GM03348 (cell line): Measurements from ENCODE around the gene CDH20.

ENCODE experiments used
- DNase-seq: peaks from one replicate; pipeline ENCODE4 v3.0.0; 2012; ENCODE audit warnings: low spot score

The CDH20 gene

DNA sequence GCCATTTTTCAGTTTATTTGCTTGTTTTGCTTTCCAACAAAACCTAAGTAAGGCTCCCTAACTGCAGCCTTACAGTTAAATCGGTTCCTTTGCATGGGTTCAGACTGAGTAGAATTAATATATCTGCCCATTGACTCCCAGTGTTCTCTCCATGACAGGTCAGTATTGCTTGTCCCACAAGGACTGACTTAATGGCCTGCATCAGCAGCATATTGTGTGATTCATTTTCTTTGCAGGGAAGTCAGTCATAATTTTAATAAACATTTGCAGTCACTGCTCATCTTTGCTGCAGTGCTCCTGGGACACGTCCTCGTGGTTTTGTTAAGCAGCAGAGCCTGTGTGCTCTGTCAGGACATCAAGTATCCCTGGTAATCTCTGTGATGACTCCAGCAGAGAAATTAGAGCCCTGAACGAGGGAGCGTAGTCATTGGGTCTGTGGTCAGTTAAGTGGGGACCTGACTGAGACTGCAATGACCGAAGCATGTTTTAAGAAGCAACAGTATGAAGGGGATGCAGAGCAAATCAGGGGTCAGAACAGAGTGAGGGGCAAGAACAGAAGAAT lies 93.3 kb downstream of the CDH20 start:
- no peak for DNase-seq

DNA sequence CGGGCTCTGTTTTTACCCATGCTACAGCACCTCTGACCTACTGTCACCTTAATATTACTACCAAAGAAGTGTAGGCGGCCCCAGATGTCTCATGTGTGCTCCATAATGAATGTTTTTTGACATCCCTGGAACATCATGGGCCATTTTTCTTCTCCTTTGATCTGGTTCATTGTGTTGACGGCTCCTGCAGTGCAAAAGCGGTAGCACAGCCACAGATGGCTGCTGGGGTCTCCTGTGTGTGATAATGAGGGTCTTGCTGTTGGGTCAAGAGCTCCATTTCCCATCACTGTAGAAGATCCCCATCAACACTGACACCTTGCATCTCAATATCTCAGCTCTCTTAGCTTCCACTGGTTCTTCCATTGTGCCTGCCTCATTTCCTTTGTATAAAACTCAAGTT lies 95.0 kb downstream of the CDH20 start:
- no peak for DNase-seq

DNA sequence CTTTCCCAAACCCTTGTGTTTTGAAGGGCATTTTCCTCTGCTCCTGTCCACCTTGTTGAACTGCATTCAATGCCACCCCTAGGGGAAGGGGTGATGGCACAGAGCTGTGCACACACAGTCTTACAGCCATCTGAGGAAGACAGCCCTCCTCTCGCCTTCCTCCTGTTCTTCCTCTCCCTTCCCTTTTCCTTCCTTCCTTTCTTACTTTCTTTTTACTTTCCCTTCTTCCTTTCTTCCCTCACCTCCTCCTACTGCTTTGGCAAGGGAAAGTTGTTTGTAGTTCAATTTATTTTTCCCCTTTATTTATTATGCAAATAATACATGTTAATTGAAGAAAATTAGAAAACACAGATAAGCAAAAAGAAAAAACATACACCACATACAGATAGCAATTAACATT lies 99.4 kb downstream of the CDH20 start:
- no peak for DNase-seq

DNA sequence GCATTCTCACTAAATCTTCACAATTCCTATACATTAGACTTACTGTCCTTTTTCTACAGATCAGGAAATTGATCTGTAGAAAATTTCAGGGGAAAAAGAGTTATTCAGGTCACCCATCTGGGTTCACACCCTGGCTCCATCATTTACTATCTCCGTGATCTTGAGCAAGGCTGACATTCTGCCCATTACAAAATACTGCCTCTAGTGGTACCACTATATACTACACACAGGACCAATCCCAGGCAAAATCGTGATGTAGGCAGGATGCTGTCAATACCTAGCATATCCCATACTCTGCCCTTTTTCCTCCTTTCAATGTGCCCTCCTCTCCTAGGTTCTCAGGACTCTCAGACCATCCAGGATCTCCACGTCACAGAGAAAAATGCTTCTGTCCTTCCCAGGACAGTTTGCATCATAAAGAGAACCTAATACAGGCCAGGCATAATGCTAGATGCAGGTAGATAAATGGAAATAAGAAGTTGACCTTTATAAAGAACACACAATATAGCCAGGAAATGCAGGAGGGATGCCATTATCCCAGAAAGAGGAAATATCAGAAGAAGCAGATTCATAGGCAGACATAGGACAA lies 101.9 kb downstream of the CDH20 start:
- peak; percentile 8 for DNase-seq

DNA sequence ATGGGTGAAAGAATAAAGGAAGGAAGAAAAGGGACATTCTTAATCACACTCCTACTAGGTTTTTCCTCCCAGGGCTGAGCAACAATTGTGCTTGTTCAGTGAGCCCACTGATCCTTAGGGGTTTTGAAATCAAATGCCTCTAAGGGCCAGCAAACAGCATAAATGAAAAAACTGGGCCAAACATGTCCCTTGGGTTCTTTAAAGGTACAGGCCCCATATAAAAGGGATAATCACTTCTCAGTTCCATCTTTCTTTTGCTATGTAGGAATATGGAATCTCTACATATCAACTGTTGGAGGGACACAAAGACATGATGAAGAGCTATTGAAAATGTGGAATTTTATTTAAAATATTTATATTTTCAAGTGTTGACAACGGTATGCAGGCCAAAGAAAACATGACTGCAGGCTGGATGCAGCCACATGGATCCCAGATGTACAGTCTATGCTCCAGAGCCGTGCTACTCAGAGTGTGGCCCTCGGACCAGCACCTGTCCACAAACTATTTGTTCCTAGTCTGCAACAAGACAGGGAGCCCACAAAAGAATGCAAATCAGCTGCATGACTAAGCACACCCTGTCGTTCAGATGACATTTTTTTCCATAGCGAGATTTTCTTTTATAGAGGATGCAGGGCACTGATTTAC lies 110.0 kb downstream of the CDH20 start:
- DNase-seq, result no peak

DNA sequence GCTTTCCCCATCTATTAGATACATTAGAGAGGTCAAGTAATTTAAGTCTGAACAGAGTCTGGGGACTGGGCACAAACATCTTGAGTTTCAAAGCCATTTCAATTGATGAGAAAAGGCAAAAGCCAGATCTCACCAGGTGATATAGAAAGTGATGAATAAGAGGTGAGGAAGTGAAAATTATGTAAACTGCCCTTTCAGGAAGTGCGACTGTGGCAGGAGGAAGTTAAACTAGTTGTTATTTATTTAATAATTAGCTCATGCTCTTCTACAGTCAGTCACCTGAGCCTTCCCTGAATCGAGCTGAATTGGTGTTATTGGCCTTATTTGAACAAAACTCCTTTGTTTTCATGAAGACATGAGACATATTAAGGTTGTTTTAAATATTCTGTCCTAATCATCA lies 115.1 kb downstream of the CDH20 start:
- DNase-seq, result no peak

DNA sequence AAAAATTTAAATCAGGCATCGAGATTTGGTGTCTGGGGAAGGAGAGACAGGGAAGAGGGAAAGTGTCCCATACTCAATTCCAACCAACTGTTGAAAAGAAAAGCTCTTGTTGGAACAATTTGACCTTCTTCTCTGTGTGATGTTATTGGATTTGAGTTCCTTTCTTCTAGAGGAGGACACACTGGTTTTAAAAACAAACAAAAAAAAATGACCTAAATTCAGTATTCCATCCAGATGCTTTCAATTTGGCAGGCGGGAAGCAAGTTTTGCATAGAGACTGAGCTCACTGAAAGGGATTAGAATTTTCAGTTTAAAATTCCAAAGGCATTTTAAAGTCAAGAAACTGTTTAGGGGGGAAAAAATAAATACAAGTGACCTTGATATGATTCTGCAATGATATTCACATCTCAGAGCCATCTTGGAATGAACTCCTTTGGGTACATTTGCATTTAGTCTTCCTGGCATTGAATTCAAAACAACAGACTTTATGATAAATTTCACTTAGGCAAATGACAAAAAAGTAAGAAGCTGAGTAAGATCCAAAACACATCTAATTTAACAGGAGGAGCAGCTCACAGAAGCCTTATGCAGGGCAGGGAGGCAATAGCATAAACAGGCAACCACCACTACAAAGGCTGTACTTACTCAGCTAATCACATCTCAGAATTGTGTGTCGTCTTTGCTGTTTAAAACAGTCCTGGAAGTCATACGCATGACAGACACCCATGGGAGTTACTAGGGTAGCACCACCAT lies 126.8 kb downstream of the CDH20 start:
- peak; percentile 5 for DNase-seq

DNA sequence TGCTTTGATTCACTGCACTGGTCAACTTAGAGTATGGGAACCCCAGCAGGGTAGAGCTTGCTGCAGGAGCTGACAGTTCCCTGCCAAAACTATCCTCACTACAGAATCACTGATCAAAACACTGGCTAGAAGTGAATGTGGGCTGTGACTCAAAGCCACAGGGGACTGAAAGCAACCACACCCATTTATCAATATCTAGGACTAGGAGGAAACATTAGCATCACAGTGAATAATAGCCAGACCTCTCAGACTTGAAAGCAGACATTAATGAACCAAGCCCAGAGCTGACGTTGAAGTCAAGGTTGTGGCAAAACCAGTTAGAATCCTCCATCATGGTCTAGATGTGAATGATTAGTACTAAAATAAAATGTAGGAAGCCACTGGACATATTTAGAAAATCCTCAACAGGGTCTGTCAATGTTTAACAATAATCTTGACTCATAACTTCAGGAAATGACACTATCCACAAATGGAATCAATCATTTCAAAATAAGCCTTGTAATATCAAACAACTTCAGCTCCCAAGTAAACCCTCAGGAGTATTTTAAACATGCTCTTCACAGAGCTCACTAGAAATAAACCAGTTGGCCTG lies 131.4 kb downstream of the CDH20 start:
- DNase-seq, result peak; percentile 16

DNA sequence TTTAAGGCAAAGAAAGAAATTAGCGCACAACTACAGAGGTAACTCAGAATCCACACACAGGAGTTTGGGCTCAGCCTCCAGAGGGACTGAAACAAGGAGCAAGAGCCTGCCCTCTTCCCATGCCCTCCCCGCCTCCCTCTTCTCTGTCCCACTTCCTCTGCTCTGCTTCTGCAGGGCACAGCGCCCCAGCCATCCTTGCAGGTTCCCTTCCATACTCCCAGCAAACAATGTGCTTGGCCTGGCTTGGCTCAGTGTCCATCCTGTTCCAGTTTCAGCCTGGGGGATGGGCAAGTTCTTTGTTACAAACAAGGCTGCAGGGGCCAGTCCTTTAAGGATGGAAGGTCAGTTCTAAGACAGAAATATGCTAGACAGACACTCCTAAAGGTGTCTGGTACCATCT lies 133.5 kb downstream of the CDH20 start:
- no peak for DNase-seq

DNA sequence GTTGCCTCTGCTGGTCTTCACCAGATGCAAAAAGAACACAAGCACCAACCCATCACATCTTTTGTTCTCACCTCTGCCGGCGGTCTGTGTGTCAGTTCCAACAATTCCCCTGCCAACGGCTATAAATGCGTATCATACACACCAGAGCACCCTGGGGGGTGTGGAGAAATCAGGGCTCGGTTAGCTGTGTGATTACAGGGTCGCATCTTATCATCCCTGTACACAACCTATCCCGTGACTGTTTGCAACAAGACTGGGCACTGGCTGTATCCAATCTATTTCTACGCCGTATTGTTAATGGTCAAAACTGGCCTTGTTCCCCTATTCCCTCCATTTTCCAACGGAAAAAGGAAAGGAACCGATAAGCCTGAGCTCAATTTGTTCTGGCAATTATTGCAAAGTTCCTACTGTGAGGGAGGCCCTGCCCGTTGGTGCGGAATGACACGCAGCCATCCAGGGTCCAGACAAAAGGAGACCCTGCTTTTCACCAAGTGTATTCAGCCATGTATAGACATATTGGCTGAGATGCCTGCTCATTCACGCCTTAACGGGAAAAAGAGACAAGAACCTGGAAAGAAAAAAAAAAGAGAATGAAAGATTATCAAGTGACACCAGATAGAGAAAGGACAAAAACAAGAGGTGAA lies 136.9 kb downstream of the CDH20 start:
- DNase-seq, result no peak

DNA sequence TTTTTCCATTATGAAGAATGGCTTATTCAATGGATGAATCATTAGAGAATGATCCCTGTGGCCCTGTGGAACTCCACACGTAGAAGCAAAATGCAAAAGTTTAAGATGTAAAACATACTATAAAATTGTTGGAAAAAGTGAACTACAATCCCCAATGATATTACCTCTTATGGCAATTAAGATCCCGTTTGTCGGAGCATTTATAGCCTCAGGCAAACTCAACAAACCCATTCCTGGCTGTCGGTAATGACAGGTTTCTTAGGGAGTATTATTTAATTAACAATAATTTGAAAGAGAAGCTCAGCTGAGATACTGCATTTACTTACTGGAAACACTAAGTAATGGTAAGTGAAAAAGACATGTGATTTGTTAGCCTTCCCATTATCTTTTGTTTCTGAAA lies 138.3 kb downstream of the CDH20 start:
- no peak for DNase-seq

DNA sequence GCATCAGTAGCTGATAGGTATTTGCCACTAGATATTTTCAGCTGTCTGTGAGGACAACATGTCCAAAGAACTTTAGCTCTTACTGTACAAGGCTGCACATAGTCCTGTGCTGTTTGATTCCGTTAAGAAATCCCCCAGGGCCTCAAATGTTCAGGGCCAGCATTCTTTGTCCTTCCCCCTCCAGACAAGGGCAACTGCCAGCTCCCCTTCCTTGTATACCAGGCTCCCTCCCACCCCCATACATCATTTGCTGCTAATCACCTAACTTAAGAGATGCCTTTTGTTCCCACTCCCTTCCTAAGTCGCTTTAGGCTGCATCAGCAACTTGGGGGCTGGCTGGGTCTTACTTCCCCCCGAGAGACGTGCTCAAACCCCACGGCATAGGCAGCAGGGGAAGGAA lies 138.7 kb downstream of the CDH20 start:
- DNase-seq, result no peak

DNA sequence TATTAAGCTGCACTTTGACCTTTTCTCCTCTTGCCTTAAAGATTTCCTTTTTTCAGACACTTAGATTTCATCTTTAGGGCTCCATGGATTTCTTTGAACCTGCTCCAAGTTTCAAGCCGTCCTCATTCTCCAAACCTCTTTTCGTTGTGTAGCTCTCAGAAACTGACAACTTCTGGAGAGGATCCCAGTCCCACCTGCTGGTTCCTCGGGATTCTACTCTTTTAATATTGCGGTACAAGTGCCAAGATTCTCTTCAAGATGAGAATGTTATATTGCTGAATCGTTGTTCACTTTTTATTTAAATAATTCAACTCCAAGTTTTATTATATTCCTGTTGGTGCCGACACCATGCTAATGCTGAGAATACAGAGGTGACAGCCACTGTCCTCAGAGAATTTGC lies 141.1 kb downstream of the CDH20 start:
- no peak for DNase-seq

DNA sequence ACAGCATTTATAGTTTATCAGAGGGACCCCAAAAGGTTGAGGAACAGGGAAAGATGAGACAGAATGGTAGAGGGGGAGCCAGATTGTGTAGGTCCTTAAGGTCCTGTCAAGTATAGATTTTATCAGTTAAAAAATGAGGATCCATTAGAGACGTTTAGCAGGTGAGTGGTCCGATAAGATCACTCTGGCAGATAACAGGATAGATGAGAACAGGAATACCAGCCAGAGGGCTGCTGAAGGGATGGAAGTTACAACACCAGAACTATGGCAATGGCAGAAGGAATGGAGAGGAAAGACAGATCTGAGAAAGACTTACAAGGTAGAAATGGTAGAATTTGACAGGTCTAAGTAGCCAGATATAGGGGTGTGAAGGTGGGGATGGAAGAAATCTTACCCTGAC lies 141.7 kb downstream of the CDH20 start:
- no peak for DNase-seq

DNA sequence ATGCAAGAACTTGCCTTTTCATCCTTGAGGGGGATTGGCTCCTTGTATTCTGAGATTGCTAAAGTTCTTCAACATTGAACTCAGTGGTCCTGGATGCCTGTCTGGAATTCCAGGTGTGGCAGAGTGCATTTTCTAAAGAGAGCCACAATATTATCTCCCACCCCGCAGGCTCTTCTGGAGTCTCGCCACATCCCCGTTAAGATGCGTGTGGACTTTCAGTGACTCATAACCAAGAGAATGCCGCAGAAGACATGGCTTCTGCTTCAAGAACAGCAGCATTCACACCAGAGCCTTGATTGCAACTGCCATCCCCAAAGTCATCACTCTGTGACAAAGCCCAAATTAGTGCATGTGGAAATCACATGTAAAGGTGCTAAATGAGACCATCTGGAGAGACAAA lies 142.7 kb downstream of the CDH20 start:
- DNase-seq, result no peak

DNA sequence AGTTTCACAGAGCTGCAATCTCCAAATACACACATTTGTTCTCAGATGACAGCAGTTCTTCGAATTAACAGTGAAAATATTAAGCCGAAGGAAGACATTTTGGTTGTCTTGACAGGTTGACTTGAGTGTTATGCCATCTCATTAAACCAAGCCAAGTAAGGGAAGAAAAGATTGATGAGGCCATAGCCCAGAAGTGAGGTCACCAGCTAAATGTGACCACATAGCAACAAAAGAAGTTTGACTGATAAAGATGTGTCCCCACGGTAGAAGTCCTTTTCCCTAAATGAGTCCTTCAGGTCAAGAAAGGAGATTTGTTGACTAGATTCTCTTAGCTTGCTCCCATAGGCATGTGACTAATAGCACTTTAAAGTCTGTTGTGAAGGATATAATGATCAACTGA lies 156.1 kb downstream of the CDH20 start:
- DNase-seq, result no peak

DNA sequence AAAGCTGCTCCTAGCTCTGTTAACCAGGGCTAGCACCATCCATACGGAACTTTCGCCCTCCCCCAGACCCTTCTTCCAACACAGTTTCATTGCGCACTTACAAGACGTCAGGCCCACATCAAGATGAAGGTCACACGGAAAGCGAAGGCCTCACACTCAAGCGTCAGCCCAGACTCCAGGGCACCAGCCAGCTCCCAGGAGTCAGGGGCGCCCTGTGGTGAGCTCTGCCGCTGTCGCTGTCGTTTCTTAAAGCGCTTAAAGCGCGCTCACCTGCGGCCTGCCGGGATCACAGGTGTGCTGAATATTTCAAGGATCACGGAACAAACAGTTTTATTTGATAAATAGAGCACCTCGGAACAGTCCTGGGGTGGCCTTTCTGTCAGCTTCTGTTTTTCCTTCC lies 163.1 kb downstream of the CDH20 start:
- no peak for DNase-seq

DNA sequence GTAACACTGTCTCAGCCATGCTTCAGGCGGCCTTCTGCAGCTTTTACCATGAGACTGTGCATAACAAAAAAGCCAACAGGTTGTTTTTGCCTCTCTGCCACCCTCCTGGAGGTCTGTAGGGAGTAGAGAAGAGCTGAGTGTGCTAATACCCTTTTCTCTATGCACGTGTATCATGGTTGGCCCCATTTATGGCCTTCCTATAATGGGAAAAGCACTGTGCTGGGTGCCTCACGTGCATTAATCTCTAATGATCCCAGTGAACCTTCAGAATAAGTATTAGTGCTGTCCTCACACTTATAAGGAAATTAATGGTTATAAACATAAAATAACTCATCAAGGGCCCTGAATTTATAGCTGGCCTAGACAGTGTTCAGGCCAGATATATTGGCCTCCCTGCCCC lies 164.2 kb downstream of the CDH20 start:
- DNase-seq, result no peak

DNA sequence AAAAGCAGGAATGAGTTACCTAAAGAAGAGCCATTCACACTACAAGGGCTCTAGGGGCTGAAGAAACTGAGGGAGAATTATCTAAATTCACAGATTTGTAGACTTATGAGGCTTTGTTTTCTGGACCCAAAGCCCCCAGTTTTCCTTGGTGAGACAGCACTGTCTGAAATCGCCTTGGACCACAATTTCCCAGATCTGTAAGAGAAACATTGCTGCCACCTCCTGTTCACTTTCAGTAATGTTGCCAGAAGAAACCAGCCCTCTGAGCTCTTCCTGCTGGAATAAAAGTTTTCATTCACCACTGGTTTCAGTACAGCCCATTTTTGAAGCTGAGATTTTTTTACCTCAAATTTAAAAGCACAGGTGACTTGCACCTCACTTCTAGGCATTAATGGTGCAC lies 169.2 kb downstream of the CDH20 start:
- peak; percentile 83 for DNase-seq

DNA sequence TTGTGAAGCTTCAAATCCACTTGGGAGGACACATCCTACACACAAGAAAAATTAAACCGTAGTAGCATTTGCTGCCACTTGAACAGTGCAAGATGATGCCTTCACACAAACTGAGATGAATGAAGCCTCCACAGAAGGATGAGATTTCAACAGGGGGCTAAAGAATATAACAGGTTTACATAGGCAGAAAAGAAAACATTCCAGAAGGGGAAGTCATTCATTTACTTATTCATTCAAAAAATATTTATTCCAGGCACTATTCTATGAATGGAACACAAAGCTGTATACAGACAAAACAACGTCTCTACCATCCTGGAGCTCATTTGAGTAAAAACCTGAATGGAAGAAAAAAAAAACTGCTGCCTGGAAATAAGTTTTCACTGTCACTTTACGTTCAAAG lies 170.5 kb downstream of the CDH20 start:
- DNase-seq, result no peak

DNA sequence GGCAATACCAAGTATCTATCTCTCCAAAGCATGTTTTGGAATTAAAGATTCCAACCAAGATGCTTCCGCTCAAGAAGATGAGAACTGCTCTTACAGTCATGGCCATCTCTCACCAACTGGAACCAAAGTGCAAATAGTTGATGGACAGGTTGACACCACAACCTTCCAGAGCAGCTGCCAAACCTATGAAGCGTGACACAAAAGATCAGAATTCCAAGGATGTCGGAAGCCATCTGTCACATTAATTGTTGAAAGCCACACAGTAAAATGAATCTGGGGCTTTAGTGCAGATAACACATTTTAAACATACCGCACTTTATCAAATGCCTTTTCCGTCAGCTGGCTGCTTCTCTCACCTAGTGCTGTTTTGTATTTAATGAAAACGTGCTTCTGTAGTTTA lies 195.7 kb downstream of the CDH20 start:
- no peak for DNase-seq

DNA sequence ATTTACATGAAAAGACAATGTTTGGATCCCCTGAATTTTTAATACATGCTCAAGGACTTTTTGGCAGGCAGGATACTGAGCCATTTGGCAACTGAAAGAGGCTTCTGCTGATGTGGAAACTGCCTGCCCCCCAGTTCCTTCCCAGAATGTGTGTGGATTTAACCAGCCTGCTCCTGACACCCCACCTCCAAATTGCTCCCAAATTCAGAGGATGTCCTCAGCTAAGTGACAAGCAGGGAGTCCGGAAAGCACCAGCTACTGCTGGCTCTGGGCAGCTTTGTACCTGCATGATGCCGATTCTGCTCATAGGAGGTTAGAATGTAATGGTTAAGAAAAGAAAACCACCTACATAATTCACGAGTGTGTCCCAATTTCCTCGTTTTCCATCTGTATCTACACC lies 197.5 kb downstream of the CDH20 start:
- DNase-seq, result no peak

DNA sequence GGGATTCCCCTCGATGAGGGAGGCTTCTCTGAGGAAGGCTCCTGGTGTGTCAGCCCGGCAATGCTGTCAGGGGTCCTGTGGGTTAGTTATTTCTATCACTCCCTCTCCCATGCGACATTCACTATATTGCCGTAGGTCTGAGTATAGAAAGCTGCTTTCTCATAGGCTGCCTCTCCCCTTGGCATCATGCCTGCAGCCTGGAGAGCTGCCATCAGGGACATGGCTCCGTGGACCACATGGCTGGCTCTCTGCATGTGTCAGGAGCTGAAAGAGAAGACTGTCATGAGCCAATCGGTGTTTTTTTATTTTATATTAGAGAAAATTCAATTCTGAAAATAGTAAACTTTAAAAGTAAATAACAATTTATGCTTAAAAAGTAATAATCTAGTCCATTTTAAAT lies 198.0 kb downstream of the CDH20 start:
- no peak for DNase-seq
